ENCODE measurements around the gene WASL.

WASL gene

DNA sequence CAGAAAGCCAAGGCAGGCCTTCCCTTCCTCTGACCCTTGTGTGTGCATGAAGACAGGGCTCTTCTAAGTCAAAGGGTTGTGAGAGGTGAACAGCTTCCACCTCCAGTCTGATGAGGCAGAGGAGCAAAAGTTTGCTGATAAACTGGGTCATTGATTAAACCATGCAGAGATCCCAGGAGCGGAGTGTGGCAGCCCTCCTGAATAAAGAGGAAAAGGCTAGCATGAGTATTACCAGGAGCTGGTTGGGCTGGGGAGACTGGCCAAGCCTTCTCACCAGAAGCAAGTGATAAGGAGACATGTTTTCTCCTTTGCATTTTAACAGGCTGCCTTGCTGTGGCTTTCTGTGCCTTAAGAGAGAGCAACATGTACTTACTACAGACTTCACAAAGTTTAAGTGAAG lies 82.9 kb downstream of the WASL start:
- Histone ChIP-seq H3K36me3 (no peaks in the 10 kb centered on the region), H3K27me3 (peaks cover 6% of the 10 kb centered on the region), H3K27ac (no peak overlapping the region), H3K4me3 (ENCODE audit: low read depth in 1 of 2, low read length in 1 of 2) (no peak overlapping the region), H3K9me3 (no peaks in the 10 kb centered on the region), H3K4me1 (ENCODE audit: control insufficient read depth in 1 of 2, insufficient read depth in 1 of 2, low read depth in 1 of 2, low read length in 1 of 2) (no peaks in the 10 kb centered on the region)
- no peak for TF ChIP-seq CTCF (IDR thresholded peaks at IDR 0.05)

GRCh38 chr7:123665157-123665556 lies 83.6 kb downstream of the WASL start:
- no peak overlapping the region for H3K27ac ChIP-seq
- no peaks in the 10 kb centered on the region for H3K36me3 ChIP-seq
- H3K9me3 ChIP-seq, result no peaks in the 10 kb centered on the region
- peaks cover 6% of the 10 kb centered on the region for H3K27me3 ChIP-seq
- no peaks in the 10 kb centered on the region for H3K4me1 ChIP-seq (ENCODE audit: control insufficient read depth in 1 of 2, insufficient read depth in 1 of 2, low read depth in 1 of 2, low read length in 1 of 2)
- TF ChIP-seq CTCF (IDR thresholded peaks at IDR 0.05), result no peak
- H3K4me3 ChIP-seq (ENCODE audit: low read depth in 1 of 2, low read length in 1 of 2), result no peak overlapping the region

- Histone ChIP-seq H3K27me3 (peaks cover 6% of the 10 kb centered on the region), H3K36me3 (no peaks in the 10 kb centered on the region), H3K27ac (no peak overlapping the region), H3K4me3 (ENCODE audit: low read depth in 1 of 2, low read length in 1 of 2) (no peak overlapping the region), H3K9me3 (no peaks in the 10 kb centered on the region), H3K4me1 (ENCODE audit: control insufficient read depth in 1 of 2, insufficient read depth in 1 of 2, low read depth in 1 of 2, low read length in 1 of 2) (no peaks in the 10 kb centered on the region)
- no peak for TF ChIP-seq CTCF (IDR thresholded peaks at IDR 0.05)
Measured at GRCh38 chr7:123663200-123663599, 85.6 kb downstream of the WASL start.

DNA sequence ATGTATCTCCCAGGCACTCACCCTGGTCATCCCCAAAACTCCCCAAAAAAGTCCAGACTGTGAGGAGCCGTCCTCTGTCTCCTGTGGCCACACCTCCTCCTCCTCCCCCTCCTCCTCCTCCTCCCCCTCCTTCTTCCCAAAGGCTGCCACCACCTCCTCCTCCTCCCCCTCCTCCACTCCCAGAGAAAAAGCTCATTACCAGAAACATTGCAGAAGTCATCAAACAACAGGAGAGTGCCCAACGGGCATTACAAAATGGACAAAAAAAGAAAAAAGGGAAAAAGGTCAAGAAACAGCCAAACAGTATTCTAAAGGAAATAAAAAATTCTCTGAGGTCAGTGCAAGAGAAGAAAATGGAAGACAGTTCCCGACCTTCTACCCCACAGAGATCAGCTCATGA lies 86.0 kb downstream of the WASL start:
- Histone ChIP-seq H3K4me3 (ENCODE audit: low read depth in 1 of 2, low read length in 1 of 2) (no peak overlapping the region), H3K9me3 (no peaks in the 10 kb centered on the region), H3K27ac (no peak overlapping the region), H3K27me3 (peaks cover 6% of the 10 kb centered on the region), H3K36me3 (no peaks in the 10 kb centered on the region), H3K4me1 (ENCODE audit: control insufficient read depth in 1 of 2, insufficient read depth in 1 of 2, low read depth in 1 of 2, low read length in 1 of 2) (no peaks in the 10 kb centered on the region)
- no peak for TF ChIP-seq CTCF (IDR thresholded peaks at IDR 0.05)

GRCh38 chr7:123662293-123662692 lies 86.5 kb downstream of the WASL start:
- Histone ChIP-seq H3K4me3 (ENCODE audit: low read depth in 1 of 2, low read length in 1 of 2) (no peak overlapping the region), H3K9me3 (no peaks in the 10 kb centered on the region), H3K4me1 (ENCODE audit: control insufficient read depth in 1 of 2, insufficient read depth in 1 of 2, low read depth in 1 of 2, low read length in 1 of 2) (no peaks in the 10 kb centered on the region), H3K36me3 (no peaks in the 10 kb centered on the region), H3K27me3 (peaks cover 6% of the 10 kb centered on the region), H3K27ac (no peak overlapping the region)
- TF ChIP-seq CTCF (IDR thresholded peaks at IDR 0.05), result no peak

GRCh38 chr7:123661765-123662164 lies 87.0 kb downstream of the WASL start:
- TF ChIP-seq CTCF (IDR thresholded peaks at IDR 0.05), result no peak
- H3K36me3 ChIP-seq, result no peaks in the 10 kb centered on the region
- peaks cover 6% of the 10 kb centered on the region for H3K27me3 ChIP-seq
- H3K4me1 ChIP-seq (ENCODE audit: control insufficient read depth in 1 of 2, insufficient read depth in 1 of 2, low read depth in 1 of 2, low read length in 1 of 2), result no peaks in the 10 kb centered on the region
- H3K27ac ChIP-seq, result no peak overlapping the region
- no peaks in the 10 kb centered on the region for H3K9me3 ChIP-seq
- no peak overlapping the region for H3K4me3 ChIP-seq (ENCODE audit: low read depth in 1 of 2, low read length in 1 of 2)

Data from neutrophil (primary cell).